OCI-LY3 (cell line): ENCODE data around the gene EIF4E3.

Experiments used
- CTCF ChIP-seq: fragments of 200-600, 300-600 bp; sonication (generic); IDR thresholded peaks from 2 replicates; pipeline ENCODE4 v1.5.1; 2014; ENCODE audit warnings: antibody characterized with exemption, low read length, low read depth
- EZH2phosphoT487 ChIP-seq: fragments of 200-600 bp; shearing (Covaris generic); IDR thresholded peaks from 2 replicates; pipeline ENCODE4 v1.6.1; 2018; ENCODE audit warnings: antibody characterized with exemption, mixed run types, low read depth

- TF ChIP-seq CTCF = no peak
- TF ChIP-seq EZH2phosphoT487 = no peak; the same call in 1 of the 2 replicates
Observed at GRCh38 chr3:71636482-71636881, 88.7 kb downstream of the EIF4E3 start.
